Upper lobe of right lung (tissue), 1 donor: ENCODE measurements around the gene PLEKHM3. TPM values are rescaled to one million over a fixed set of nuclear protein-coding genes. Genes with fewer than 3 reads are reported as not detected.

Source experiments
- ATAC-seq: fragments of 200-7000 bp; cut with Tn5 transposase; one replicate; pipeline ENCODE4 v1.9.1; 2020; ENCODE audit warnings: mild to moderate bottlenecking, moderate library complexity
- DNase-seq: peaks from one replicate; pipeline ENCODE4 v3.0.0-alpha.2; 2020
- H3K27ac ChIP-seq: fragments of 200-600 bp; one replicate; pipeline ENCODE4 v1.8.0; 2022
- H3K27me3 ChIP-seq: fragments of 200-600 bp; one replicate; pipeline ENCODE4 v1.8.0; 2022; ENCODE audit warnings: mild to moderate bottlenecking
- H3K36me3 ChIP-seq: fragments of 200-600 bp; one replicate; pipeline ENCODE4 v1.8.0; 2022
- H3K4me1 ChIP-seq: fragments of 200-600 bp; one replicate; pipeline ENCODE4 v1.8.0; 2022
- H3K4me3 ChIP-seq: fragments of 200-600 bp; one replicate; pipeline ENCODE4 v1.8.0; 2022; ENCODE audit warnings: mild to moderate bottlenecking
- H3K9me3 ChIP-seq: fragments of 200-600 bp; one replicate; pipeline ENCODE4 v1.8.0; 2022
- intact Hi-C: fragments of 100-400 bp; cut with DNase I; formaldehyde crosslinking; loops from one replicate; pipeline ENCODE4 v1.11.0; 2022
- total RNA-seq: library from RNA; stranded (reverse); fragmentation: NEBNext Ultra II Directional; extraction: Animal tissue kit (Norgen Biotek cat#: 25700); gene quantifications from one replicate; pipeline ENCODE4 v1.2.1, GENCODE V29; 2021
- TF ChIP-seq, protein P1 (sequence below): fragments of 200-600 bp; IDR thresholded peaks from one replicate; pipeline ENCODE4 v1.8.0; 2022; ENCODE audit warnings: antibody characterized with exemption
- donor health status: DM: no; HTN: yes; CAD: no; lungs with severe emphysema.

Gene PLEKHM3
- total RNA-seq, 1 donor from 2014 or later: 24.5 TPM

DNA sequence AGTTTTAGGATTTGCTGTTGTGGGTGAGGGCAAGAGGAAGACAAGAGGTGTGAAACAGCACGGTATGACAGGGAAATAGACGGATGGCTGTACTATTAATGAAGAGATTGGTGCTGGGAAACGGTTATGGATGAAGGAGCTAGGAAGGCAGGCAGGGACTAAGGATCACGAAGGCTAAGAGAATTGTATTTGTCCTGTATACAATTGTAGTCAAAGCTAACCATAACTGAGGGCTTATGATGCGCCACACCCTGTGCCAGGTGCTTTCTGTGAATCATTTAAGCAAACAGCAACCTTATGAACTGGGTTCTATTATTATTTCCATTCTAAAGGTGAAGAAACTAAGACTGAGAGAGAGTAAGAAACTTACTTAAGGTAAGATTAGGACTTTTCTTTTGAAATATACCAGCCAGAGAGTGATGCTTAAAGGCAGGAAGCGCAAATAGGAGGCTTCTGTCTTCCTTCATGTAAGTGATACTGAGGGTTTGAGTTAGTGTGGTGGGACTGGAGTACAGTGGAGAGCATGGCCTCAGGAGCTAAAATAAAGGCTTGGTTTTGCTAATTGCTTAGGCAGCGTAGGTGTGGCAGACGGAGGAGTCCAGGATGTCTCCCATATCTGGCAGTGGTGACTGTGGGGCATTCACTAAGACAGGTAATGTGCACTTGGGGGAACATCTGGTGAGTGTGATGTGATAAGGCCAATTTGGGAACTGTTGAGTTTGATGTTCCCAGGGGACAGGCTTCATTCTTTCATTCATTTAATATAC lies 85.8 kb downstream of the PLEKHM3 start:
- H3K4me3 ChIP-seq: no peak overlapping the region
- H3K4me1 ChIP-seq: peaks cover 5% of the 10 kb centered on the region
- peak; percentile 20 for ATAC-seq
- H3K9me3 ChIP-seq: no peaks in the 10 kb centered on the region
- no peaks in the 10 kb centered on the region for H3K27me3 ChIP-seq
- H3K36me3 ChIP-seq: peaks cover 5% of the 10 kb centered on the region
- no peak overlapping the region for H3K27ac ChIP-seq
- TF ChIP-seq, protein P1, sequence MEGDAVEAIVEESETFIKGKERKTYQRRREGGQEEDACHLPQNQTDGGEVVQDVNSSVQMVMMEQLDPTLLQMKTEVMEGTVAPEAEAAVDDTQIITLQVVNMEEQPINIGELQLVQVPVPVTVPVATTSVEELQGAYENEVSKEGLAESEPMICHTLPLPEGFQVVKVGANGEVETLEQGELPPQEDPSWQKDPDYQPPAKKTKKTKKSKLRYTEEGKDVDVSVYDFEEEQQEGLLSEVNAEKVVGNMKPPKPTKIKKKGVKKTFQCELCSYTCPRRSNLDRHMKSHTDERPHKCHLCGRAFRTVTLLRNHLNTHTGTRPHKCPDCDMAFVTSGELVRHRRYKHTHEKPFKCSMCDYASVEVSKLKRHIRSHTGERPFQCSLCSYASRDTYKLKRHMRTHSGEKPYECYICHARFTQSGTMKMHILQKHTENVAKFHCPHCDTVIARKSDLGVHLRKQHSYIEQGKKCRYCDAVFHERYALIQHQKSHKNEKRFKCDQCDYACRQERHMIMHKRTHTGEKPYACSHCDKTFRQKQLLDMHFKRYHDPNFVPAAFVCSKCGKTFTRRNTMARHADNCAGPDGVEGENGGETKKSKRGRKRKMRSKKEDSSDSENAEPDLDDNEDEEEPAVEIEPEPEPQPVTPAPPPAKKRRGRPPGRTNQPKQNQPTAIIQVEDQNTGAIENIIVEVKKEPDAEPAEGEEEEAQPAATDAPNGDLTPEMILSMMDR: no peak
- no peak for DNase-seq
- intact Hi-C loops: no loop called here

DNA sequence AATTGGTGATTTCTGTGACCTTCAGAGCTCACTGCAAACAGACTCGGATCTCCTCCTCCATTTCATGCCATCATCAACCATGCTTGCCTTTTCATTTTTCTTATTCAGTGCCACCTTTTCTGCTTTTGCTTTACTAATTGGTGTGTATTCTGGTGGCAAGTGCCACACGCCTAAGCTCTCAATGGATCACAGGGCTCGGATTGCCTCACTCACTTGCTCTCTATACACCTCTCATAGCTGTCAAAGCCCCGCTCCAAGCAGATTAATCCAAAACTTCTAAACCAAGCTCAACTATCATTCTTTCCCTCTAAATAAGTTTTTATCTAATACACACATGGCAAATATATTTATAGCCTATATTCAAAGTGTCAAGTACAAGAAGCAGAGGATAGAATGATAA lies 86.4 kb downstream of the PLEKHM3 start:
- Histone ChIP-seq H3K36me3 (no peaks in the 10 kb centered on the region), H3K27ac (no peak overlapping the region), H3K4me1 (peaks cover 5% of the 10 kb centered on the region), H3K27me3 (no peaks in the 10 kb centered on the region), H3K4me3 (no peak overlapping the region), H3K9me3 (no peaks in the 10 kb centered on the region)
- intact Hi-C loops: no loop called here
- DNase-seq (no peak), ATAC-seq (peak; percentile 63)
- TF ChIP-seq, protein P1: no peak

DNA sequence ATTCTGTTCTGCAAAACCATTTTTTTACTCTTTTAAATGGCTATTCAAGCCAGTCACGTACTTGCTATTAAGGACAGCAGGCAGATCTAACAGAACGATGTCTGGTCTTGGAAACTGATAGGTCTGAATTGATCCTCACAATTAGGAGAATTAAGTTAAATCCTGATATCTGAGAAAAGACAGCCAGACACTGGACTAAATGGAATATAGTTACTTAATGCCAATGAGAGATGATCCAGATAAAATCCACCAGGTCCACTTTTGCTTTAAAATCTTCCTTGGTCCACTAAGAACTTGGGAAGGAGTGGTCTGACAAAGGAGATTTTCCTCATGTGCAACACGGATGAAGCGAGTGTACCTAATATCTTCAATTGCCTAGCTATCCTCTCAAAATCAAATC lies 86.9 kb downstream of the PLEKHM3 start:
- ATAC-seq: no peak
- H3K4me1 ChIP-seq: peaks cover 5% of the 10 kb centered on the region
- no peak overlapping the region for H3K27ac ChIP-seq
- no peaks in the 10 kb centered on the region for H3K36me3 ChIP-seq
- no peaks in the 10 kb centered on the region for H3K9me3 ChIP-seq
- no peak overlapping the region for H3K4me3 ChIP-seq
- TF ChIP-seq, protein P1: no peak
- DNase-seq: no peak
- H3K27me3 ChIP-seq: no peaks in the 10 kb centered on the region
- intact Hi-C loops: no loop called here

DNA sequence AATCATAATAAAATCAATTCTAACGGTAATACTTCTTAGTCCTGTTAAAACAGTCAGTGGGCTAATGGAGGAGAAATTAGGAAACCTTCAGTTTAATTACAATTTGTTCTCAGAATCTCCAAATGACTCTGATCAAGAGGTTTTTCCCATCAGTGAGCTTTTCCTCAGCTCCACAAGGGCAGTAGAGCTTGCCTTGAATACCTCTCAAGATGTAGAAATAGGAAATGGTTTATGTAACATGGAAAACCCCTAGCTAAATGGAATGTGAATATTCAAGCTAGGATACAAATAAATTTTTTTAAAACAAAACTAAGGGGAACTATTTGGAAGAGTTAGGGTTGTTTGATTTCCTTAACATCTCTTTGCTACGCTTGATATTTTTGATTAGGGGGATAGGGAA lies 87.5 kb downstream of the PLEKHM3 start:
- Histone ChIP-seq H3K9me3 (no peaks in the 10 kb centered on the region), H3K36me3 (no peaks in the 10 kb centered on the region), H3K4me1 (peaks cover 5% of the 10 kb centered on the region), H3K4me3 (no peak overlapping the region), H3K27ac (no peak overlapping the region), H3K27me3 (no peaks in the 10 kb centered on the region)
- intact Hi-C loops: no loop called here
- ATAC-seq (peak; percentile 41), DNase-seq (no peak)
- TF ChIP-seq, protein P1: no peak

DNA sequence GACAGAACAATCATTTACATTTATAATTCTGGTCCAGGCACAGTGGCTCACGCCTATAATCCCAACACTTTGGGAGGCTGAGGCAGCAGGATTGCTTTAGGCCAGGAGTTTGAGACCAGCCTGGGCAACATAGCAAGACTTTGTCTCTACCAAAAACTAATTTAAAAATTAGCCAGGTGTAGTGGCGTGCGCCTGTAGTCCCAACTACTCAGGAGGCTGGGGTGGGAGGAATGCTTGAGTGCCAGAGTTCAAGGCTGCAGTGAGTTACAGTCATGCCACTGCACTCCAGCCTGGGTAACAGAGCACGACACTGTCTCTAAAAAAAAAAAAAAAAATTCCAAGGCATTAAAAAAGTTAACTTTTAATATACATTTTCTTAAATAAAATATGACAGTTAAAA lies 88.1 kb downstream of the PLEKHM3 start:
- ATAC-seq: no peak
- Histone ChIP-seq H3K27me3 (no peaks in the 10 kb centered on the region), H3K4me3 (no peak overlapping the region), H3K36me3 (no peaks in the 10 kb centered on the region), H3K9me3 (no peaks in the 10 kb centered on the region), H3K4me1 (peaks cover 5% of the 10 kb centered on the region), H3K27ac (no peak overlapping the region)
- intact Hi-C loops: no loop called here
- no peak for DNase-seq
- TF ChIP-seq, protein P1: no peak
